ENCODE results near the gene SMYD3.

The SMYD3 gene

DNA sequence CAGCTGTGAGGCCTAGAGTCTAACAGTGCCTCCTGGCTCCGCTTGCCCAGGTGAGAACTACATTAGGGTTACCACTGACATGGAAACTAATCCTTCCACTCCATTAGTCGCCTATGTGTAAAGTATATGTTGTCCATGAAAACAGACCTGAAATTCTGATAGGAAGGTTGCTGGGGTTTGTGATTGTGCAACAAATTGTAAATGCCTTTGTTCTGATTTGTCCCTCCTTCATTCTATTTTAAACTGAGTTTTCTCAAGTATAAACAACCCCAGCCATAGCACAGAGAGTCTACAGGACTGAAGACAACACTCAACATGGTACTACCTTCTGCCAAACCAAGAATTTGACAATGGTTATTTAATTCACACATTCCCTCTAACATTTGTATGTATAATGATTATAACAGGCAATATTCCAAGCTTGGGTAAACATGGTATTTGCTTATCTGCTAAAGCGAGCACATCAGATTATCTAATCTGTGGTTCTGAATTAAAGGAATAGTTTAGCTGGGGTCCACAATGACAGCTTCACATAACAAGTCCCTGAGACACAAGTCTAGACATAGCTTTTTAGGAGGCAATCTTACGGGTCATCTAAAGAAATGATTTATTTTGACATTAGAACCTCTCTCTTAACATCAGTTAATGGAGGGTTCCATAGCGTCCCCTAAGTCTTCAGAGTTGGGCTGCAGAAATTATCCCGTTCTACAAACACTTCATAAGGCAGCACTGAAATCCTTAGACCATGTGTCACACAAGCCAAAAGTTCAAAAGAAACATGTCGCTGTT, 633.0 kb downstream of the SMYD3 start:
- H3K27ac Mint-ChIP-seq = no peak overlapping the region
- H3K4me3 Mint-ChIP-seq = no peak overlapping the region

DNA sequence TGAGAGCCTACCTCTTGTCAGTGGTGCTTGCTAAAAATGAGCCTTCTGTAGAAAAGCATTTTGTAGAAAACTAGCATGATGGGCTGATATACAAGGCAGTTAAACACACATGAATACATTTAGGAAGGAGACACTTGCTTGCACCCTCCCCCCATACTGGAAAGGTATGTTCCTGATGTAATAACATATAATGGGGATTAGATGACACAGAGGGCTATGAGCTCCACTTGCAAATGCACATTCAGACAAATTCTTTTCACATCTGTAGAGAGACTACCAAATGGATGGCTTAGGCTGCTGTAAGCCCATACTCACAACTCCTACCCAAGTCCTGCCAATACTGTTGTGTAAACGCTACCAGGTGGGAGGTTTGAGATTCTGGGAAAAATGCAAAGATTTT, 634.0 kb downstream of the SMYD3 start:
- Mint-ChIP-seq H3K27ac (no peak overlapping the region), H3K4me1 (no peaks in the 10 kb centered on the region), H3K27me3 (no peaks in the 10 kb centered on the region), H3K9me3 (no peaks in the 10 kb centered on the region), H3K36me3 (peaks cover 3% of the 10 kb centered on the region), H3K4me3 (no peak overlapping the region)

More for the DNA sequence above, 633.0 kb downstream of the SMYD3 start:
- Mint-ChIP-seq H3K9me3 (no peaks in the 10 kb centered on the region), H3K36me3 (peaks cover 3% of the 10 kb centered on the region), H3K4me1 (no peaks in the 10 kb centered on the region), H3K27me3 (no peaks in the 10 kb centered on the region)

DNA sequence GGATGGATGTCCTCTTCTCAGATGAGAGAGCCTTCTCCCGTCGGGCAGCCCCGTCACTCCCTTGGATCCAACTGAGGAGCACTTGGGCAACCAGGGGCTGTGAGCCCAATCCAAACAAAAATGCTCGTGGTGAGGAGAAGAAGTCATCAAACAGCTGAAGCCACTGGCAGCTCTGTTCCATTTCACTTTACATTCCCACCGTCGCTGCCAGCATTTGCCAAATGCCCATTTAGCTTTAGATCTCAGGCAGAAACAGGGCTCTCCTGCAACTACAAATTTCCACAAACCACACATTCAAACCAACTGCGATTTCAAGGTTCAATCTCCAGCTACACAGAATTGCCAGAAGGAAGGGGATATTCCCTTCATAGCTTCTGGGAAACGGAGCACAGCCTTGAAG, 634.6 kb downstream of the SMYD3 start:
- no peaks in the 10 kb centered on the region for H3K27me3 Mint-ChIP-seq
- peaks cover 3% of the 10 kb centered on the region for H3K36me3 Mint-ChIP-seq
- H3K4me3 Mint-ChIP-seq = no peak overlapping the region
- no peak overlapping the region for H3K27ac Mint-ChIP-seq
- no peaks in the 10 kb centered on the region for H3K9me3 Mint-ChIP-seq
- H3K4me1 Mint-ChIP-seq = no peaks in the 10 kb centered on the region

DNA sequence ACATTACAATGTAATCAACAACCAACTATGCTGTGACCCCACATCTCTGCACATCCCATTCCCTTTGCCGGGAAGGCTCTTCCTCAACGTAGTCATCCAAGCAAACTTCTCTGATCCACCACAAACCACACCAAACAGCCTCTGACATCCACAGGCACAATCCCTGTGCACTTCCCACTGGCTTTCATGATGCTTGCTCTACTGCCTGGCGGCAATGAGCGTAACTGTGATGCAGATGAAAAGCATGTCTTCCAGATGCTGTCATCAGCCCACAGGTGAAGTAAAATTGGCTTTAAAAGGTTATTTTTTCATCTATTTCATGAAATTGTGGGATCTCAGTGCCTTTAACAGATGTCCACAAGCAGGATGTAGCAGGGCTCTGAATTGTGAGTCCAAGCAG, 635.2 kb downstream of the SMYD3 start:
- H3K27ac Mint-ChIP-seq = no peak overlapping the region
- H3K4me3 Mint-ChIP-seq = no peak overlapping the region
- no peaks in the 10 kb centered on the region for H3K27me3 Mint-ChIP-seq
- H3K9me3 Mint-ChIP-seq = no peaks in the 10 kb centered on the region
- H3K36me3 Mint-ChIP-seq = peaks cover 3% of the 10 kb centered on the region
- no peaks in the 10 kb centered on the region for H3K4me1 Mint-ChIP-seq

DNA sequence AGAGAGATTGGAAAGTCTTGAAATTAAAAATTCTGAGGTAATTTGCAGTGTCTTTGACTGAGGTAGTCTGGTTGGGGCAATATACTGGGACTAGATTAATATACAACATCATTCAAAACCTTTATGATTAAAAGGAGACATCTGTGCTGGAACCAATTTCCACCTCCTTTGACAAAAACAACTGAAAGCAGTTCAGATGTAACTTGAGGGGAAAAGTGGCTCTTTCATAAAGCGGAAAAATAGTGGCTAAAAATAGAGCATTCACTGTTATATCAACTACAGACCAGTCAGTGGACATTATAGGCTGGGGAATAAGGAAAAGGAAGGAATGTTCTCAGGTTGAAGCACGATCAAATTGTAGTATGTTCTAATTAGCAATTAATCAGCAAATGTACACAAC, 635.9 kb downstream of the SMYD3 start:
- H3K36me3 Mint-ChIP-seq = peaks cover 2% of the 10 kb centered on the region
- H3K4me1 Mint-ChIP-seq = no peaks in the 10 kb centered on the region
- no peak overlapping the region for H3K4me3 Mint-ChIP-seq
- H3K9me3 Mint-ChIP-seq = no peaks in the 10 kb centered on the region
- H3K27me3 Mint-ChIP-seq = no peaks in the 10 kb centered on the region
- no peak overlapping the region for H3K27ac Mint-ChIP-seq

DNA sequence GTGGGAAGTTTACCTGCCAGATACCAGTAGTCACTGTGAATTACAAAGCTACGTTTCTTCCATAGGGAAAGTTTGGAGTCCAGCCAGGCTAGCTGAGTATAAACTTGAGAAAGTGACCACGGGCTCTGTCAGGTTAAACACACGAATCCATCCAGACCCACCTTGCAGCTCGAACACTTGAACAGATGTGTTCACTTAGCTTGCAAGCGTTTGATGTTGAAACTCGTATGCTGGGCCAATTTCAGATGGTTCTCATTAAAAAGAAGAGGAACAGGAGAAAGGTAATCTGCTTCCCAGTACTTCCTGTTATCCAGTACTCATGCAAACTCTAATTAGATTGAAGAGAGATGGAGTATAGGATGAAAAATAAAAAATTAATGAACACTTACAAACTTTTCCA, 636.4 kb downstream of the SMYD3 start:
- Mint-ChIP-seq H3K9me3 (no peaks in the 10 kb centered on the region), H3K4me3 (no peak overlapping the region), H3K27ac (no peak overlapping the region), H3K27me3 (no peaks in the 10 kb centered on the region), H3K4me1 (no peaks in the 10 kb centered on the region), H3K36me3 (peaks cover 2% of the 10 kb centered on the region)

DNA sequence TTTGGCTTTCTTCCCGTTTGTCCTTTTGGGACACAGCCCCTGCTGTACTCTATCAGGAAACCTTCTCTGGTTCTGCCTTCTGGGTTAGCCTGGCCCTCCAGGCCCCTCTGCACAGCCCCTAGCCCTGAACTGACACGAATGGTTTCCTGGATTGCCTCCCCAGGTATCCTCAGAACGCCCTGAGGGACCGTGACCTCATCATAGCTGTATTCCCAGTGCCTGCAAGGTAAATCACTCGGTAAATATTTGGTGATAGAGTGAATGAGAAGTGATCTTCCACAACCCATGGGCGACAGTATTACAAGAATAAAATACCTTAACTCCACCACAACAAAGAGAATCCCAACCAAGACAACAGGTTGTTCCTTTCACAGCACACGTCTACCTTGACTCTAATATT, 637.2 kb downstream of the SMYD3 start:
- no peak overlapping the region for H3K4me3 Mint-ChIP-seq
- no peaks in the 10 kb centered on the region for H3K27me3 Mint-ChIP-seq
- no peaks in the 10 kb centered on the region for H3K4me1 Mint-ChIP-seq
- peaks cover 4% of the 10 kb centered on the region for H3K36me3 Mint-ChIP-seq
- no peaks in the 10 kb centered on the region for H3K9me3 Mint-ChIP-seq
- H3K27ac Mint-ChIP-seq = no peak overlapping the region

DNA sequence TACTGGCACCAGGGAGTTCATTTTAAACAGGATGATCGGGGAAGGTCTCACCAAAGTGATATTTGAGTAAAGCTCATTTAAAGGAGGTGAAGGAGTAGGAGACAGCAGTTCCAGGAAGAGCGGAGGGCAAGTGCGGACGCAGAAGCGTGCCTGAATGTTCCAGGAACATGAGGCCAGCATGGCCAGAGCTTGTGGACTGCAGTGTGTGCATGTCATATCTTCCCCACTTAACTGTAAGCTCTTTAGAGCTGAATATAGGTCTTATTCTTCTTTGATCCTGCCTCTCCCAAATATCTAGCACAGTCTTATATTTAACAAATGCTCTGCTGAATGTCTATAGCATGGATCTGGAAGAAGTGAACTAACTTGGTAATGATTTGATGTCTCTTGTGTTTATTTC, 639.3 kb downstream of the SMYD3 start:
- no peaks in the 10 kb centered on the region for H3K4me1 Mint-ChIP-seq
- peaks cover 10% of the 10 kb centered on the region for H3K36me3 Mint-ChIP-seq
- no peaks in the 10 kb centered on the region for H3K27me3 Mint-ChIP-seq
- no peak overlapping the region for H3K4me3 Mint-ChIP-seq
- H3K27ac Mint-ChIP-seq = no peak overlapping the region
- H3K9me3 Mint-ChIP-seq = no peaks in the 10 kb centered on the region

DNA sequence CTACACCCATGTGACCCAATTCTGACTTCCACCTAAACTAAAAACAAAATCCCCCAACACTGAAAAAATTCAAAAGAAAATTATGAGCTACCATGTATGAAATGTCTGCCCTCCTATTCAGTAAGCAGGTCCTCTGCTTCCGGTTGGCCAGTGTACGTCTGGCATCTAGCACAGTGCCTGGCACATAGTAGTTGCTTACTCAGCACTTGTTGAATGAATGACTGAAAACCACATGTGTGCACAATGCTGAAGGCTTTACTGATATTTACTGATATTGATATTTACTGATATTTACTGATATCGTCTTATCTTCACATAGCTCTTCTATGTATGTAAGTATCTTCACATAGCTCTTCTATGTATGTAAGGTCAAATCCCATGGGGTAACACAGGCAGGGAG, 642.2 kb downstream of the SMYD3 start:
- Mint-ChIP-seq H3K27ac (no peak overlapping the region), H3K4me1 (no peaks in the 10 kb centered on the region), H3K9me3 (no peaks in the 10 kb centered on the region), H3K36me3 (peaks cover 21% of the 10 kb centered on the region), H3K4me3 (no peak overlapping the region), H3K27me3 (no peaks in the 10 kb centered on the region)

DNA sequence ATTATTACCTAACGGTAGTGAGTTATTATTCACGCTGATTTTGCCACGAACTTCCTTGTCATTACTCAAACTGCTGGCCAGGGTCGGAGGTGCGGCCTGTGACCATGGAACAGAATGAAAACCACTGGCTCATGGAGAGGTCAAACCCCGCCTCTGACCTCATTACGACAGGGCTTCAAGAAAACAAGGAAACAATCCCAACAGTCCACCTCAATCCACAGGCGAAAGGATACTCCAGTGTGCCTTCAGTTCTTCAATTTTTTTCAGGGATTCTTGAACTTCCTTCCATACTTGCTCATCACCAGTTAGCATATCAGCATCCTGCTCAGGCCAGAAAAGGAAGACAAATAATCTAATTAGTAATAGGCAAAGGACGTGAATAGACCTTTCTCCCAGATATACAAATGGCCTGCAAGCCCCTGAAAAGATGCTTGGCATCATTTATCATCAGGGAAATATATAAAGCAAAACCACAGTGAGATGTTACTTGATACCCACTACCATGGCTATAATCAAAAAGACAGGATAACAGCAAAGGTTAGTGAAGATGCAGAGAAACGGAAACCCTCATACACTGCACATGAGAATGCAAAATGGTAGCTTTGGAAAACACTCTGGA, 643.4 kb downstream of the SMYD3 start:
- H3K9me3 Mint-ChIP-seq = no peaks in the 10 kb centered on the region
- H3K36me3 Mint-ChIP-seq = peaks cover 21% of the 10 kb centered on the region
- H3K4me3 Mint-ChIP-seq = no peak overlapping the region

DNA sequence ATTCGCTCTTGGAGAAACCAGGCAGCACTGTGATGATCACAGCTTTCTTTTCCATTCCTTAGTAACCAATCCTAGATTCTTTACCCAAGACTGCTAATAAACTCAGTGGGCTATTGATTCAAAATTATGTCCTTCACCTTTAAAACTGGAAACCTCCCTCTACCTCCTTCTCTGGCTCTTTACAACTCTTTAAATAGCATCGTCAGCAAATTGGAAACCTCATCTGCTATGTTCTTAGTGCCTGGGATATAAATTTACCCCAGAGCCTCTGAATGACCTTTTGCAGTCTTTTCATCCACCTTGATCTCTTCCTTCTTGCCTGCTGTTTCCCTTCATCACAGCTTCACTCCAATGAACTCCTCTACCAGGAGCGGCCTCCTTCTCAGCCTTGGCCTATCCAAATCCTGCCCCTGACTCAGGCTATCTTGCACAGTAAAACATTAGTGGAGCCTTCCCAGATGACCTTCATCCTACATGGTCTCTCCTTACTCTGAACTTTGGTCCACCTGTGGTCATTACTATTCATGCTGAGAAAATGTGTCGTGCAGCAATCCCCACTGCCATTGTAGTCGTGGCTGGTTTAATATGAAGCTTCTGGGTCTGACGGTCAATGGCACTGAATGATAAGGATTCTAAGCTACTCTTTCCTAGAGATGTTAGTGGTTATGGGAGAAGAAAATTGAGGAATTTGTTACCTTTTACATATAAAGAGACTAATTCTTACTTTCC, 644.1 kb downstream of the SMYD3 start:
- no peaks in the 10 kb centered on the region for H3K27me3 Mint-ChIP-seq
- no peak overlapping the region for H3K4me3 Mint-ChIP-seq
- no peaks in the 10 kb centered on the region for H3K4me1 Mint-ChIP-seq
- no peak overlapping the region for H3K27ac Mint-ChIP-seq
- peaks cover 23% of the 10 kb centered on the region for H3K36me3 Mint-ChIP-seq
- H3K9me3 Mint-ChIP-seq = no peaks in the 10 kb centered on the region

More for the DNA sequence above, 643.4 kb downstream of the SMYD3 start:
- no peak overlapping the region for H3K27ac Mint-ChIP-seq
- H3K27me3 Mint-ChIP-seq = no peaks in the 10 kb centered on the region
- no peaks in the 10 kb centered on the region for H3K4me1 Mint-ChIP-seq

DNA sequence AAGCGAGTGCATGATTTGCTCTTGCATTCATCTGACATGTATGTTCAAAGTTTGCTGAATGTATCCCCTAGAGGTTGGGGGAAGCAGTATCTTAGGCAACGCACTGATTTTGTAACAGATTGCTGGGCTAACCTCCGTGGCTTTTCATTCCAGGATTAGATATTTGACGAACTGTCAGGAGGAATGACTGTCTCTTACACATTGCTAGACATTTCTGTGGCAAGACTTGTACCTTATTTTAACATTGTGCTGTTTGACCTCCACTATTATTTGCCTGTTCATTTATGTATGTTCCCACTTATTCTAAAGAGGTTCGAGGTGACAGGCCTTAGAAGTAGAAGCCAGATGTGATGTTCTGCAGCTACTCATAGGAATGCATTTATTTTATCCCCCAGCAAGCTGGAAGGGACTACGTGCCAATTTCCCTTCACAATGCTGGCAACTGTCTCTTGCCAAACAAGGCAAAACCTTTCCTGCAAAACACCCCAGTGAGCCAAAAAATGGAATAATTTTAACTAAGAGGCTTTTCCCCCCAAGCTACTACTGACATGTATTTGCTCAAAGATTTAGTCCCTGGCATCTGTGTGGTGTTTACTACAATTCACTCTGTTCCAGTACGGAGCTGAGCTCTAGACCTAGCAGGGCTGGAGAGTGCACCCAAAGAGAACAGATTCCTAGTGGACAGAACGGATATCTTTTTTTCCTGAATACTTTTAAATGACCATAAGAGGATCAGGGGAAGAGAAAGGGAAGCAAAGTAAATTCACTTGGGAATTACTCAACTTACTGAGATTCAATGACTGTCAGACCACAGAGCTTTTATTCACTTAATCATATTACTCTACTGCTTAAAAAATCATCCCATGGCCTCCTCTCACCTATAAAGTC, 646.2 kb downstream of the SMYD3 start:
- Mint-ChIP-seq H3K27me3 (no peaks in the 10 kb centered on the region), H3K36me3 (peaks cover 38% of the 10 kb centered on the region), H3K9me3 (no peaks in the 10 kb centered on the region), H3K4me1 (no peaks in the 10 kb centered on the region), H3K27ac (no peak overlapping the region), H3K4me3 (no peak overlapping the region)

DNA sequence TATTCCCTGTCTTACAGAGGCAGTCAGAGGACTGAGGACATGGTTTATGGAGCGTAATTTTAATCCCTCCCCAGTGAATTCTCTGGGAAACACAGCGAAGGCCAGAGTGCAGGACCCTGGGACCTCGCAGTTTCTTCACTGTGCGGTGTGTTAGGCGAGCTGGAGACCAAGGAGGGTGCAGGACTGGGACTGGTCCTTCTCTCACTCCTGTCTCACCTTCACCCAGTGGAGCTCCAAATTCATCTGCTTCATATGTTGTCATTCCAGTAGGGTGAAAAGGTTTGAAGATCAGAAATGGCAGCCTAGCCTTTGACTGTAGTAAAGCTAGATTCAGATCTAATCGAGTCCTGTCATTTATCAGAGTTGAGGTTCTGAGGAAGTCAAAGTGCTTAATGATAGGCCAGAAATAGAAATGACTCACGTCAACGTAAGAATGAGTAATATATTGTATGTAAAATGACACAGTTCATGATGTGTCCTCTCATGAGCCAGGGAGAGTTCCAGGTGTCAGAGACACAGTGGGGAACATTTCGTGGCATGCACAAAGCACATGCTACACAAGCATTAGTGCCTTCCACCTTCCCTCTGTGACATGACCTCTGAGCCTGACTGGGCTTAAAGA, 647.5 kb downstream of the SMYD3 start:
- H3K36me3 Mint-ChIP-seq = peaks cover 46% of the 10 kb centered on the region
- no peak overlapping the region for H3K27ac Mint-ChIP-seq
- H3K4me3 Mint-ChIP-seq = no peak overlapping the region
- H3K27me3 Mint-ChIP-seq = no peaks in the 10 kb centered on the region
- no peaks in the 10 kb centered on the region for H3K9me3 Mint-ChIP-seq
- H3K4me1 Mint-ChIP-seq = no peaks in the 10 kb centered on the region

DNA sequence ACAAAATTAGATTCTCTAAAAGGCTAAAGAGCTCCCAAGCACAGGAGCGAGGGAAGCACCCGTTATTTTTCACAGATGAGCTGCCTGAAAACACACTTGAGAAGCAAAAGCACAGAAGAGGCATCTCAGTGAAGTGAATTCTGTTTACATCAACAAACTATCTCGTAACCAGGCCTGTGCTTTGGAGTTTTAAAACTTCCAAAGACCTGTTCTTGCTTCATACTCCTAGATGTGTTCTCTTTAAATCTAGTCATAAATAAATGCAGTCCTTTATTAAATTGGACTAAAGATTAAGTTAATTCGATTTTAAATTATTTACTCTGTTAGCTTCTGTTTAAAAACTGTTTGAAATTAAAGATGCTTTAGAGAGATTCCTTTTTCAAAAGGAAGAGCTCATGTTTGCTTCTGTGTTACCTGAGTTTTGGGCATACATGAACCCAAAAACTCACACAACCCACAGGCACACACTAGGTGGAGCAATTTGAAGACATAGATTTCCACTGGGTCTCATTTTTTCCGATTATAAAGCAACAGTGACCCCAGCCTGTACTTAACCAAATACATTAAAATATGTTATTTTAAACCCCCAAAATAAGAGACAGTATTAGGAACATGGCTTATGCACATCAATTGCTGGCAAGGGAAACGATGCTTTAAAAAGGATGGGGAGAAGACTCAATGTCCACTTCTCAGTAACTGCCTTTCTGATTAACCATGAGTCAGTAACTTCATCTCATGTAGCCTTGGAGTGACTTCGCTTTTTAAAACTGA, 648.2 kb downstream of the SMYD3 start:
- Mint-ChIP-seq H3K4me1 (no peaks in the 10 kb centered on the region), H3K36me3 (peaks cover 53% of the 10 kb centered on the region), H3K9me3 (no peaks in the 10 kb centered on the region), H3K27me3 (no peaks in the 10 kb centered on the region), H3K4me3 (no peak overlapping the region), H3K27ac (no peak overlapping the region)
